Measurements from ENCODE around the gene PANK2.

GRCh38 chr20:3940905-3941304 lies 51.7 kb downstream of the PANK2 start:
- TF ChIP-seq CTCF (IDR thresholded peaks at IDR 0.05) (no peak), ZFX (IDR thresholded peaks at IDR 0.05; ENCODE audit: borderline replicate concordance) (no peak)

Measured in 22Rv1 (cell line).